Right ventricle myocardium inferior (tissue), 1 donor: Measurements from ENCODE around the gene TCP11L1. TPM values are rescaled to one million over a fixed set of nuclear protein-coding genes. Genes with fewer than 3 reads are reported as not detected.

Experiments
- ATAC-seq: fragments of 200-7000 bp; cut with Tn5 transposase; one replicate; pipeline ENCODE4 v1.9.1; 2020; ENCODE audit warnings: mild to moderate bottlenecking, moderate library complexity
- DNase-seq: peaks from one replicate; pipeline ENCODE4 v3.0.0; 2021; ENCODE audit errors: missing footprints
- intact Hi-C: fragments of 100-400 bp; cut with DNase I; formaldehyde crosslinking; loops from one replicate; pipeline ENCODE4 v1.11.0; 2022
- long read RNA-seq: library from polyadenylated mRNA; unstranded; transcript quantifications from one replicate; pipeline ENCODE4 v2.0.0, GENCODE V29; 2021
- total RNA-seq: library from RNA; stranded (reverse); fragmentation: NEBNext Ultra II Directional; extraction: Animal tissue kit (Norgen Biotek cat#: 25700); gene quantifications from one replicate; pipeline ENCODE4 v1.2.1, GENCODE V29; 2021
- donor health status: DM: no; HTN: yes; CAD: no; lungs with severe emphysema.

The TCP11L1 gene, protein sequence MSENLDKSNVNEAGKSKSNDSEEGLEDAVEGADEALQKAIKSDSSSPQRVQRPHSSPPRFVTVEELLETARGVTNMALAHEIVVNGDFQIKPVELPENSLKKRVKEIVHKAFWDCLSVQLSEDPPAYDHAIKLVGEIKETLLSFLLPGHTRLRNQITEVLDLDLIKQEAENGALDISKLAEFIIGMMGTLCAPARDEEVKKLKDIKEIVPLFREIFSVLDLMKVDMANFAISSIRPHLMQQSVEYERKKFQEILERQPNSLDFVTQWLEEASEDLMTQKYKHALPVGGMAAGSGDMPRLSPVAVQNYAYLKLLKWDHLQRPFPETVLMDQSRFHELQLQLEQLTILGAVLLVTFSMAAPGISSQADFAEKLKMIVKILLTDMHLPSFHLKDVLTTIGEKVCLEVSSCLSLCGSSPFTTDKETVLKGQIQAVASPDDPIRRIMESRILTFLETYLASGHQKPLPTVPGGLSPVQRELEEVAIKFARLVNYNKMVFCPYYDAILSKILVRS
- total RNA-seq: 6.4 TPM
- long read RNA-seq: 0 reads

- intact Hi-C loops: loop anchor here (5.0 kb wide), 1 partner anchor 147 kb away; the partner anchor contains the start of gene QSER1
- ATAC-seq: peak; percentile 94
- DNase-seq: peak; percentile 95
These were observed at the start of gene TCP11L1 for GRCh38 chr11:33039274-33040032. Gene TCP11L1, plus strand, starts transcription at chr11:33039572. Its CDS starts 4,202 bp downstream, at chr11:33043774.

DNA sequence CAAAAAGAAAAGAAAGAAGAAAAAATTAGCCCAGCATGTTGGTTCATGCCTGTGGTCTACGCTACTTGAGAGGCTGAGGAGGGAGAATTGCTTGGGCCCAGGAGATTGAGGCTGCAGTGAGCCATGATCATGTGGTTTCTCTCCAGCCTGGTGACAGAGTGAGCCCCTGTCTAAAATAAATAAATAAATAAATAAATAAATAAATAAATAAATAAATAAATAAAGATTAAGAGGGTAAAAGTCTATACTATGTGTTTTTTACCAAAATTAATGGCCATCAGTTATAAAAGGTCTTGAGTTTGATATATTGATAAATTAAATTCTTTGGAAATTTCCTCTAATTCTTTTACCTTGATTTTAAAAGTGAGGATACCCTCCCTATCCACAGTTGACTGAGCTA is 48.9 kb upstream of the TCP11L1 start:
- intact Hi-C loops: no loop called here
- no peak for ATAC-seq
- DNase-seq: no peak

- intact Hi-C loops: no loop called here
- no peak for ATAC-seq
- no peak for DNase-seq
These were observed 47.9 kb upstream of the TCP11L1 start for GRCh38 chr11:32991427-32991826.

DNA sequence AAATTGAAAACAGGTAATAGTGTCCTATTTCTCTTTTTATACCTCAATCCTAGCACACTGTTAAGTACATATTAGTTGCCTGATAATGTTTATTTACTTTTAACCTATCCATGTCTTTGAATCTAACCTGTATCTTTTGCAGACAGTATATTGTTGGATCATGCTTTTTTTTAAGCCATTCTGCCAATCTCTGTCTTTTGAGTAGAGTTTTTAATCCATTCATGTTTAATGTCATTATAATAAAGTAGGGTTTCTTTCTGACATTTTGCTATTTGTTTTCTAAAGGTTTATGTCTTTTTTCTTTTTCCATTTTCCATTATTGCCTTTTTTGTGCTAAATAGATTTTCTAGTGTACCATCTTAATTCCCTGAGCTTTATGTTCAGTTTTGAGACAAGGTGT is 47.5 kb upstream of the TCP11L1 start:
- ATAC-seq: no peak
- intact Hi-C loops: no loop called here
- DNase-seq: no peak

GRCh38 chr11:33000181-33000580 is 39.2 kb upstream of the TCP11L1 start:
- intact Hi-C loops: no loop called here
- ATAC-seq: no peak
- DNase-seq: no peak

- no peak for ATAC-seq
- intact Hi-C loops: no loop called here
- DNase-seq: no peak
These were observed 38.1 kb upstream of the TCP11L1 start for GRCh38 chr11:33001281-33001680.

- intact Hi-C loops: no loop called here
- ATAC-seq: no peak
- no peak for DNase-seq
These were observed 37.4 kb upstream of the TCP11L1 start for GRCh38 chr11:33001751-33002542.

DNA sequence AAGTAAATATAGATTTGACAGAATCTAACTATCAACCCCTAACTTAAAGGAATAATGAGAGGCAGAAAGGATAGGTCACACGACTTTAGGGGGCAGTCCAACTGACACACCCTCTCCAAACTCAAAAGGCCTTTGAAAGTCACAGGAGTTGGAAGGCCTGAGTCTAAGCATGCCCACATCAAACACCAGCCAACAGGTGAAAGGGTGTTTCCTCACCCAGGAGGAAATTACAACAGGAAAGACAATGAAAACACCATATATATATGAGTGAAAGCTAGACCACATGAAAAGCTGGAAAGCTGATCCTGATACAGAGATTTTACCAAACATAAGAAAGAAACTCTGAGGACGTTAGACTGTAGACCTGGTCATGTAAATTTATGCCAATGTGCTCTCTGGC is 34.2 kb upstream of the TCP11L1 start:
- intact Hi-C loops: no loop called here
- DNase-seq (no peak), ATAC-seq (no peak)

GRCh38 chr11:33006010-33006409 is 33.4 kb upstream of the TCP11L1 start:
- intact Hi-C loops: no loop called here
- DNase-seq: no peak
- ATAC-seq: no peak

GRCh38 chr11:33013755-33014154 is 25.6 kb upstream of the TCP11L1 start:
- intact Hi-C loops: no loop called here
- ATAC-seq (no peak), DNase-seq (no peak)

DNA sequence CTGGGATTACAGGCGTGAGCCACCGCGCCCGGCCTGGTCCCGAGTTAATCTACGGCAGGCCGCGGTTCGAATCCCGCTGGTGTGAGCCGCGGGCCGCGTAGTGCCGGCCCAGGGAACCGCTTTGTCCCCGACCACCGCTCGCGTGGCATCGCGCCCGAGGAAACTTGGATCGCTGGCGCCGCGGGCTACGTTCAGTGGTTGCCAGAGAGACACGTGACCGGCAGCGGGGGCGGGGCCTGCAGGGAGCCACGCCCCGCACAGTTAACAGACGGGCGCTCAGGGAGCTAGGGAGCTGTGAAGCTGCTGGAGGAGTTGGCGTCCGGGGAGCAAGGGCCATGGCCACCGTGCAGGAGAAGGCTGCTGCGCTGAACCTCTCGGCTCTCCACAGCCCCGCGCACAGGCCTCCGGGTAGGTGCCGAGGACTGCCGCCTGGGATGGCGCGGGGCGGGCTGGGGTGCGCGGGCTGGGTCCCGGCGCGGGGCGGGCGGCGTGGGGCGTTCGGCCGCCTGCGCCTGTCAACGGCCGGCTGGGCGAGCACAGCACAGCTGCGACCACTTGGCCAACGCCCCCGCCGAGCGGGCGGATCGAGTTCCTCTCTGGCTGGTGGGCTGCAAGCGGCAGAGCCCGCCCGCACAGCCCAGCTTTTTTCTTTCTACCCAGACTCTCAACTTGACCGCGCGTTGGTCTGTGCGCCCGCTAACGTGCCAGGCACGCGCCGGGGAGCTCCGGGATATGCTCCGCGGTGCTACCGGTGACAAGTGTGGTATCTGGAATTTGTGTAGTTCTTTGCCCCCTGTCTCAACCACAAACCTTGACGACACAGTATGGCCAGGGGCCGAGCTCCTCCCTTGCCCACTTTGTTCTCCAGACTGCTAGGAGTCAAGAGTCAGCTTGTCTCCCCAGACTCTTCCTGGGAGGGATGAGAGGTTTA is 23.5 kb upstream of the TCP11L1 start, which contains the start of gene DEPDC7:
DEPDC7 (plus strand) TSS at position 258 of the 931 bp plus-strand sequence; CDS start at position 336, 78 bp downstream.
- peak; percentile 92 for DNase-seq
- peak; percentile 97 for ATAC-seq
- intact Hi-C loops: no loop called here

DNA sequence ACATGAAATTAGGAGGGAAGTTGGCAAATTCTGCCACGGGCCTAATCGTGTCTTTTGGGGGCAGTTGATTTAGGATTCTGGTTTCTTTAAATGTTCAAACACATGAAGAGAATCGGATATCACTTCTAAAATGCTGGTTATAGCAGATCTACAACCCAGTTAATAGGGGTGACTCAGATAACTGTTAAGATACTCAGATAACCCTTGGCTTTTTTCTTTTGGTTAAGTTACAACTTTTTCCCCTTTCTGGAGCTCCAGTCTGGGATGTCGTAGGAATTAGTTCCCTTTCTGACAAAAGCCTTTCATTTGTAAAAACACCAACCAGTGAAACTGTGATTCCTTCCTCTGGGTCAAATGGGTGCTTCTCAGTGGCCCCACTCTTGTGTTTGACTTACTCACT is 22.7 kb upstream of the TCP11L1 start:
- DNase-seq (no peak), ATAC-seq (no peak)
- intact Hi-C loops: no loop called here

DNA sequence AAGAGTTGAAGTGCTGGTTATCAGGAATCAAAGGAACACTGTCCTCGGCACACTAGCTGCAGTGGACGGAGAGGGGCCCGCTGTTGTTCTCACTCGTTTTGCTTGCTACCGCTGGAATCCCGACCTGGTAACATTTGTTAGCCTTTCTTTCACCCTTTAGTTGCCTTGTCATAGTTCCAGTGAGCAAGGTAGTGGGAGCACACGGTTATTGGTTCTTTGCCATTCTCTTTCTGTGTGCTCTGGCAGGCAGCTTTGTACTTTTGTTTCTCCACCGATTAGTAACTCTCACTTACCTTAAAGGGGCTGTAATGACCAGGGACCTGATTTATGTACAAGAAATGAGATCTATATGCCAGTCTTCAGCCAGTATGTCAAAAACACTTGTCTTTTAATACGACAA is 21.9 kb upstream of the TCP11L1 start:
- intact Hi-C loops: no loop called here
- ATAC-seq (no peak), DNase-seq (no peak)

- intact Hi-C loops: no loop called here
- ATAC-seq: no peak
- no peak for DNase-seq
These were observed 21.4 kb upstream of the TCP11L1 start for GRCh38 chr11:33017965-33018364.

DNA sequence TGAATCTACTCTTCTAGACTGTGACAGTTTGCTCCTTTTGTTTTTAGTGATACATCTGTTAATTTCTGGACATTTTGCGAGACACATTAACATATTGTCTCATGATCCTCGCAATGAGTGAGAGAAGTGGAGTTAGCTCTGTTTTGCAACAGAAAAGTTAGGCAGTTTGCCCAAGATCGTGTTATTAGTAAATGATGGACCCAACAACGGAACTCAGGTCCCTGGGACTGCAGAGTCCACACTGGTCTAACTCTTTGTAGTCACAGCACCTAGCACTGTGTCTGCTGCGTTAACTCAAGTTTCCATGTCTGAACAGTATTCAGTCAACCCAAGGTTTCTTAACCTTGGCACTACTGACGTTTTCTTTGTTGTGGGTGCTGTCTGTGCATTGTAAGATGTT is 20.5 kb upstream of the TCP11L1 start:
- DNase-seq (no peak), ATAC-seq (no peak)
- intact Hi-C loops: no loop called here

- no peak for DNase-seq
- intact Hi-C loops: no loop called here
- no peak for ATAC-seq
These were observed 17.9 kb upstream of the TCP11L1 start for GRCh38 chr11:33021501-33021900.

- ATAC-seq: no peak
- DNase-seq: no peak
- intact Hi-C loops: no loop called here
These were observed 17.4 kb upstream of the TCP11L1 start for GRCh38 chr11:33021937-33022336.

DNA sequence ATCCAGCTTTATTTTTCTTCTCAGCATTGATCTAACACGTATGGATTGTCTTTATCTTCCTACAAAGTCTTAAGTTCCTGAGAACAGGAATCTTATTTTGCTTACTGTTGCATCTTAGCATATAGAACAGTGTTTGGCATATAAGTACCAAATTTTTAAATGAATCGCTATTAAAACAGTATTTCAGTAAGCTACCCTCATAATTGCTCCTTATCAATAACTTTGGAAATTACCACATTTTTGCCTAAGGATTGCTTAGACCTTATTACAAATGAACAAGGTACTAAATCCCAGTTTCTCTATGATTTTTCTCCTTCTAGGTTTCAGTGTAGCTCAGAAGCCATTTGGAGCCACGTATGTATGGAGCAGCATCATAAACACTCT is 14.0 kb upstream of the TCP11L1 start:
- intact Hi-C loops: no loop called here
- DNase-seq (no peak), ATAC-seq (no peak)
